Measurements from ENCODE around the gene CLCA1. TPM values are rescaled to one million over a fixed set of nuclear protein-coding genes. Genes with fewer than 3 reads are reported as not detected.

Gene CLCA1
- total RNA-seq, 1 experiment from 2014 or later, result not detected

DNA sequence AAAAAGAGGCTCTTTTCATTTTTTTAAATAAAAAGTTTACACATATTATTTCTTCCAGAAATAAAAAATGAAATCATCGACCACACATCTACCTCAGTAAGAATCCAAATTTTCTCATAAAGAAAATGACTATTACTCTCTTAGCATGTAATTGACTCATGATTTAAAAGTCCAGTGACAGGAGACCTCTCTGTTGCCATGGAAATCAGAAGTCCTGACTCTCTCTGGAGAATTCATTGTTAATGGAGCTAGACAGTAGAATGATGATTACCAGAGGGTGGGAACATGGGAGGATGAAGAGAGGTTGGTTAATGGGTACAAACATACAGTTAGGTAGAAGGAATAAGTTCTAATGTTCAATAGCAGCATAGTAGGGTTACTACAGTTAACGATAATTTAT, 73.1 kb downstream of the CLCA1 start:
- H3K27ac ChIP-seq (ENCODE audit: insufficient read length, low read depth, low read length), result no peak overlapping the region
- H4K20me1 ChIP-seq (ENCODE audit: control insufficient read depth, insufficient read depth, insufficient read length), result no peaks in the 10 kb centered on the region
- H3K23me2 ChIP-seq (ENCODE audit: insufficient read length, low read depth, low read length, poor library complexity, severe bottlenecking), result no peaks in the 10 kb centered on the region
- no peak overlapping the region for H4K8ac ChIP-seq (replicated peaks; ENCODE audit: insufficient read length, low read depth, low read length)
- H4K5ac ChIP-seq (ENCODE audit: insufficient read length, low read depth, low read length), result no peak overlapping the region
- no peak overlapping the region for H3K18ac ChIP-seq (ENCODE audit: insufficient read length, low read depth, low read length)
- Mint-ChIP-seq H3K4me1 (peaks cover 6% of the 10 kb centered on the region in 2 experiments), H3K4me3 (no peak overlapping the region), H3K9me3 (peaks cover 0 to 6% of the 10 kb centered on the region in 2 experiments; a peak in 2 of 5 replicates), H3K27me3 (ENCODE audit: low read depth) (no peaks in the 10 kb centered on the region), H3K36me3 (ENCODE audit: insufficient read depth in 1 of 3, low read depth in 3 of 3) (no peaks in the 10 kb centered on the region; a peak in 1 of 7 replicates), H3K27ac (no peak overlapping the region)
- H4K91ac ChIP-seq (ENCODE audit: insufficient read length, low read depth, low read length), result no peak overlapping the region
- no peaks in the 10 kb centered on the region for H3K9me3 ChIP-seq (ENCODE audit: control insufficient read depth, low read depth, low read length)
- no peak overlapping the region for H2BK5ac ChIP-seq (ENCODE audit: insufficient read length, low read length)
- H2BK15ac ChIP-seq (ENCODE audit: low read depth, low read length), result no peak overlapping the region
- no peak overlapping the region for H2AK5ac ChIP-seq (ENCODE audit: insufficient read length, low read length)
- H3K23ac ChIP-seq (ENCODE audit: insufficient read length, low read depth, low read length), result no peak overlapping the region
- no peak overlapping the region for H3K9ac ChIP-seq (ENCODE audit: extremely low read depth, insufficient read length, low read length)
- no peaks in the 10 kb centered on the region for H3K79me2 ChIP-seq (ENCODE audit: insufficient read depth, low read length)
- no peak overlapping the region for H3K4me2 ChIP-seq (ENCODE audit: insufficient read depth, insufficient read length, low read length)
- TF ChIP-seq, protein P1, sequence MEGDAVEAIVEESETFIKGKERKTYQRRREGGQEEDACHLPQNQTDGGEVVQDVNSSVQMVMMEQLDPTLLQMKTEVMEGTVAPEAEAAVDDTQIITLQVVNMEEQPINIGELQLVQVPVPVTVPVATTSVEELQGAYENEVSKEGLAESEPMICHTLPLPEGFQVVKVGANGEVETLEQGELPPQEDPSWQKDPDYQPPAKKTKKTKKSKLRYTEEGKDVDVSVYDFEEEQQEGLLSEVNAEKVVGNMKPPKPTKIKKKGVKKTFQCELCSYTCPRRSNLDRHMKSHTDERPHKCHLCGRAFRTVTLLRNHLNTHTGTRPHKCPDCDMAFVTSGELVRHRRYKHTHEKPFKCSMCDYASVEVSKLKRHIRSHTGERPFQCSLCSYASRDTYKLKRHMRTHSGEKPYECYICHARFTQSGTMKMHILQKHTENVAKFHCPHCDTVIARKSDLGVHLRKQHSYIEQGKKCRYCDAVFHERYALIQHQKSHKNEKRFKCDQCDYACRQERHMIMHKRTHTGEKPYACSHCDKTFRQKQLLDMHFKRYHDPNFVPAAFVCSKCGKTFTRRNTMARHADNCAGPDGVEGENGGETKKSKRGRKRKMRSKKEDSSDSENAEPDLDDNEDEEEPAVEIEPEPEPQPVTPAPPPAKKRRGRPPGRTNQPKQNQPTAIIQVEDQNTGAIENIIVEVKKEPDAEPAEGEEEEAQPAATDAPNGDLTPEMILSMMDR (conservative IDR thresholded peaks at IDR 0.05), result no peak
- H3K56ac ChIP-seq (ENCODE audit: insufficient read length, low read depth, low read length), result no peak overlapping the region
- H3K14ac ChIP-seq (ENCODE audit: insufficient read depth, low read length), result no peak overlapping the region
- no peak overlapping the region for H2BK20ac ChIP-seq (ENCODE audit: low read depth, low read length, poor library complexity, severe bottlenecking)
- no peak for DNase-seq
- no peak overlapping the region for H2BK120ac ChIP-seq (ENCODE audit: low read depth, low read length, poor library complexity, severe bottlenecking)
- H3T11ph ChIP-seq (ENCODE audit: low read length), result no peak overlapping the region
- H3K4ac ChIP-seq (ENCODE audit: low read depth, low read length), result no peak overlapping the region
- H2AFZ ChIP-seq (ENCODE audit: low read length), result no peak overlapping the region
- H3K4me1 ChIP-seq (ENCODE audit: insufficient read depth, low read length), result no peaks in the 10 kb centered on the region
- no peaks in the 10 kb centered on the region for H3K79me1 ChIP-seq (ENCODE audit: insufficient read depth, low read depth, low read length, poor library complexity, severe bottlenecking)
- H2BK12ac ChIP-seq (ENCODE audit: insufficient read length, low read depth, low read length), result no peak overlapping the region
- H3K27me3 ChIP-seq (ENCODE audit: insufficient read depth, low read length), result no peaks in the 10 kb centered on the region
- WGBS (ENCODE audit: extremely low coverage, insufficient read length, low lambda C conversion rate), result no CpG with 5 or more reads among the region's 2 CpGs

Data from H9 (cell line).